SK-N-MC (cell line): ENCODE measurements around the gene NCF4.

Experiments
- EZH2 ChIP-seq: fragments of 200-600 bp; sonication (generic); IDR thresholded peaks from one replicate; pipeline ENCODE4 v1.6.1; 2017; ENCODE audit warnings: antibody characterized with exemption
- FOXP2 ChIP-seq: optimal IDR thresholded peaks from 2 replicates; pipeline ENCODE3; 2011; ENCODE audit warnings: mild to moderate bottlenecking, moderate library complexity; ENCODE audit not compliant: insufficient read depth; ENCODE audit errors: extremely low read length, control extremely low read depth
- POLR2AphosphoS5 ChIP-seq: IDR thresholded peaks from 2 replicates; pipeline ENCODE4 v1.6.1; 2012; ENCODE audit warnings: mild to moderate bottlenecking, low read depth, low read length, borderline replicate concordance

DNA sequence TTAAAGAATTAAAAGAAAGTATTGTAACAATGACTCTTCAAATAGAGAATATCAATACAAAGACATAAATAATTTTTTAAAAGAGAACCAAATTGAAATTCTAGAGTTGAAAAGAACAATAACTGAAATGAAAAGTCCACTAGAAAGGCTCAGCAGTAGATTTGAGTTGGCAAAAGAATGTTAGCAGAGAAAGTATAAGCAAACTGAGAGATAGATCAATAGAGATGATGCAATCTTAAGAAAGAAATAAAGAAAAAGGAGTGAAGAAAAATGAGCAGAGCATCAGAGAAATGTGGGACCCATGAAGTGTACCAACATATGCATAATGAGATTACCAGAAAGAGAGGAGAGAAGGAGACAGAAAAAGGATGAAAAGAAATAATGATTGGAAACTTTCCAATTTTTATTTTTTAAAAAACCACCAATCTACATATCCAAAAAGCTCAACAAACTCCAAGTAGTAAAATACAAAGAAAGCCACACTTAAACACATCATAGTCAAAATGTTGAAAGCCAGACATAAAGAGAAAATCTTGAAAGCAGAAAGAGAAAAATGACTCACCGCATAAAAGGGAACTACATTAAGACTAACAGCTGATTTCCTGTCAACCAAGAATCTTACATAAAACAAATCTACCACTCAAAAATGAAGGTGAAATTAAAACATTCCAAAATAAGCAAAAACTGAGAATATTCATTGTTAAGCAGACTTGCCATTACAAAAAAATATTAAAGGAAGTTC lies 20.9 kb downstream of the NCF4 start:
- no peak for TF ChIP-seq POLR2AphosphoS5
- TF ChIP-seq EZH2: no peak
- no peak for TF ChIP-seq FOXP2
